ENCODE data around the gene NEURL3.
"Not testable (repeated sequence)": the region's sequence is repeated elsewhere in the genome, so short reads cannot be mapped to it uniquely, and the experiment has no call there.

The NEURL3 gene

GRCh38 chr2:96500385-96501066 lies 4.6 kb downstream of the NEURL3 start:
- DNase-seq (ENCODE audit: insufficient read length) (no peak), FAIRE-seq (peak; percentile 9)
- TF ChIP-seq TAF1 (IDR thresholded peaks at IDR 0.05; ENCODE audit: borderline replicate concordance, low read depth, low read length): no peak
- no peak for TF ChIP-seq POLR2A (IDR thresholded peaks at IDR 0.05; ENCODE audit: low read depth, low read length)
- no peak for TF ChIP-seq POLR2AphosphoS5 (IDR thresholded peaks at IDR 0.05; ENCODE audit: low read depth, low read length)

- DNase-seq (ENCODE audit: insufficient read length) (no peak), FAIRE-seq (no peak)
- TF ChIP-seq POLR2AphosphoS5 (IDR thresholded peaks at IDR 0.05; ENCODE audit: low read depth, low read length) (no peak), POLR2A (IDR thresholded peaks at IDR 0.05; ENCODE audit: low read depth, low read length) (no peak), TAF1 (IDR thresholded peaks at IDR 0.05; ENCODE audit: borderline replicate concordance, low read depth, low read length) (no peak)
Observed at GRCh38 chr2:96499061-96499960, 5.8 kb downstream of the NEURL3 start.

- not testable (repeated sequence) for DNase-seq (ENCODE audit: insufficient read length); FAIRE-seq
Observed at GRCh38 chr2:96498611-96499010, 6.5 kb downstream of the NEURL3 start.

GRCh38 chr2:96498021-96498431 lies 7.1 kb downstream of the NEURL3 start:
- FAIRE-seq (no peak), DNase-seq (ENCODE audit: insufficient read length) (no peak)
- TF ChIP-seq POLR2AphosphoS5 (IDR thresholded peaks at IDR 0.05; ENCODE audit: low read depth, low read length): no peak
- TF ChIP-seq POLR2A (IDR thresholded peaks at IDR 0.05; ENCODE audit: low read depth, low read length): no peak

- no peak for FAIRE-seq
Observed at GRCh38 chr2:96495982-96496629, 9.1 kb downstream of the NEURL3 start.

GRCh38 chr2:96494188-96494587 lies 11.0 kb downstream of the NEURL3 start:
- DNase-seq (ENCODE audit: insufficient read length): no peak
- FAIRE-seq: no peak
- no peak for TF ChIP-seq POLR2AphosphoS5 (IDR thresholded peaks at IDR 0.05; ENCODE audit: low read depth, low read length)
- no peak for TF ChIP-seq TAF1 (IDR thresholded peaks at IDR 0.05; ENCODE audit: borderline replicate concordance, low read depth, low read length)
- no peak for TF ChIP-seq POLR2A (IDR thresholded peaks at IDR 0.05; ENCODE audit: low read depth, low read length)

More at GRCh38 chr2:96495982-96496629, 9.1 kb downstream of the NEURL3 start:
- no peak for DNase-seq (ENCODE audit: insufficient read length)
- no peak for TF ChIP-seq POLR2A (IDR thresholded peaks at IDR 0.05; ENCODE audit: low read depth, low read length)
- TF ChIP-seq POLR2AphosphoS5 (IDR thresholded peaks at IDR 0.05; ENCODE audit: low read depth, low read length): no peak
- no peak for TF ChIP-seq TAF1 (IDR thresholded peaks at IDR 0.05; ENCODE audit: borderline replicate concordance, low read depth, low read length)

- FAIRE-seq: no peak
Observed at GRCh38 chr2:96493072-96493471, 12.1 kb downstream of the NEURL3 start.

GRCh38 chr2:96491860-96492497 lies 13.2 kb downstream of the NEURL3 start:
- TF ChIP-seq TAF1 (IDR thresholded peaks at IDR 0.05; ENCODE audit: borderline replicate concordance, low read depth, low read length) (no peak), POLR2AphosphoS5 (IDR thresholded peaks at IDR 0.05; ENCODE audit: low read depth, low read length) (no peak), POLR2A (IDR thresholded peaks at IDR 0.05; ENCODE audit: low read depth, low read length) (no peak)
- FAIRE-seq (no peak), DNase-seq (ENCODE audit: insufficient read length) (no peak)

More at GRCh38 chr2:96493072-96493471, 12.1 kb downstream of the NEURL3 start:
- no peak for DNase-seq (ENCODE audit: insufficient read length)
- TF ChIP-seq POLR2A (IDR thresholded peaks at IDR 0.05; ENCODE audit: low read depth, low read length): no peak
- no peak for TF ChIP-seq TAF1 (IDR thresholded peaks at IDR 0.05; ENCODE audit: borderline replicate concordance, low read depth, low read length)
- no peak for TF ChIP-seq POLR2AphosphoS5 (IDR thresholded peaks at IDR 0.05; ENCODE audit: low read depth, low read length)

- TF ChIP-seq POLR2A (IDR thresholded peaks at IDR 0.05; ENCODE audit: low read depth, low read length) (no peak), POLR2AphosphoS5 (IDR thresholded peaks at IDR 0.05; ENCODE audit: low read depth, low read length) (no peak), TAF1 (IDR thresholded peaks at IDR 0.05; ENCODE audit: borderline replicate concordance, low read depth, low read length) (no peak)
- DNase-seq (ENCODE audit: insufficient read length) (no peak), FAIRE-seq (peak; percentile 85)
Observed at GRCh38 chr2:96489663-96490062, 15.5 kb downstream of the NEURL3 start.

GRCh38 chr2:96489261-96489660 lies 15.9 kb downstream of the NEURL3 start:
- DNase-seq (ENCODE audit: insufficient read length) (no peak), FAIRE-seq (no peak)
- TF ChIP-seq POLR2A (IDR thresholded peaks at IDR 0.05; ENCODE audit: low read depth, low read length): no peak
- TF ChIP-seq POLR2AphosphoS5 (IDR thresholded peaks at IDR 0.05; ENCODE audit: low read depth, low read length): no peak
- no peak for TF ChIP-seq TAF1 (IDR thresholded peaks at IDR 0.05; ENCODE audit: borderline replicate concordance, low read depth, low read length)

- no peak for FAIRE-seq
- DNase-seq (ENCODE audit: insufficient read length): no peak
- no peak for TF ChIP-seq POLR2AphosphoS5 (IDR thresholded peaks at IDR 0.05; ENCODE audit: low read depth, low read length)
- TF ChIP-seq TAF1 (IDR thresholded peaks at IDR 0.05; ENCODE audit: borderline replicate concordance, low read depth, low read length): no peak
- no peak for TF ChIP-seq POLR2A (IDR thresholded peaks at IDR 0.05; ENCODE audit: low read depth, low read length)
Observed at GRCh38 chr2:96486696-96487095, 18.5 kb downstream of the NEURL3 start.

All from GM12892 (cell line).